ENCODE data around the gene UGT1A1.
"Not testable (repeated sequence)": the region's sequence is repeated elsewhere in the genome, so short reads cannot be mapped to it uniquely, and the experiment has no call there.

UGT1A1 gene

DNA sequence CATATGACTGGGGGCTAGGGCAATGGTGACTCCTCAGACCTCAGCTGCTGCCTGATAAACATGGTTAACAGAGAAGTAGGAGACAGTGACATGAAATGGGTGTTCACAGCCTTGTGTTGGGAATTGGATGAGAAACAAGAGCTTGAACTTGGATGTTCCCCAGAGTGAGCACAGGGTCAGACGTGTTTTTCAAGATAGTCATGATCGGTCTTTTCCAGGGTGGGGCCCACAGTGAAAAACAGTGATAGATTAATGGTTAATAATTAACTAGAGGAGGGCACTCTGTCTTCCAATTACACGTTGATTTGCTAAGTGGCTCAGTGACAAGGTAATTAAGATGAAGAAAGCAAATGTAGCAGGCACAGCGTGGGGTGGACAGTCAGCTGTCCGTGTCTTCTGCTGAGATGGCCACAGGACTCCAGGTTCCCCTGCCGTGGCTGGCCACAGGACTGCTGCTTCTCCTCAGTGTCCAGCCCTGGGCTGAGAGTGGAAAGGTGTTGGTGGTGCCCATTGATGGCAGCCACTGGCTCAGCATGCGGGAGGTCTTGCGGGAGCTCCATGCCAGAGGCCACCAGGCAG, 31.3 kb upstream of the UGT1A1 start, which contains the start of gene UGT1A3:
UGT1A3 (plus strand) TSS at position 320 of the 579 bp plus-strand sequence; CDS start at position 405, 85 bp downstream.
- FAIRE-seq, result no peak
- TF ChIP-seq, protein P1, sequence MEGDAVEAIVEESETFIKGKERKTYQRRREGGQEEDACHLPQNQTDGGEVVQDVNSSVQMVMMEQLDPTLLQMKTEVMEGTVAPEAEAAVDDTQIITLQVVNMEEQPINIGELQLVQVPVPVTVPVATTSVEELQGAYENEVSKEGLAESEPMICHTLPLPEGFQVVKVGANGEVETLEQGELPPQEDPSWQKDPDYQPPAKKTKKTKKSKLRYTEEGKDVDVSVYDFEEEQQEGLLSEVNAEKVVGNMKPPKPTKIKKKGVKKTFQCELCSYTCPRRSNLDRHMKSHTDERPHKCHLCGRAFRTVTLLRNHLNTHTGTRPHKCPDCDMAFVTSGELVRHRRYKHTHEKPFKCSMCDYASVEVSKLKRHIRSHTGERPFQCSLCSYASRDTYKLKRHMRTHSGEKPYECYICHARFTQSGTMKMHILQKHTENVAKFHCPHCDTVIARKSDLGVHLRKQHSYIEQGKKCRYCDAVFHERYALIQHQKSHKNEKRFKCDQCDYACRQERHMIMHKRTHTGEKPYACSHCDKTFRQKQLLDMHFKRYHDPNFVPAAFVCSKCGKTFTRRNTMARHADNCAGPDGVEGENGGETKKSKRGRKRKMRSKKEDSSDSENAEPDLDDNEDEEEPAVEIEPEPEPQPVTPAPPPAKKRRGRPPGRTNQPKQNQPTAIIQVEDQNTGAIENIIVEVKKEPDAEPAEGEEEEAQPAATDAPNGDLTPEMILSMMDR (IDR thresholded peaks at IDR 0.05; ENCODE audit: insufficient read depth, missing control alignments), result no peak
- no peak for DNase-seq (ENCODE audit: insufficient read length, low spot score)

DNA sequence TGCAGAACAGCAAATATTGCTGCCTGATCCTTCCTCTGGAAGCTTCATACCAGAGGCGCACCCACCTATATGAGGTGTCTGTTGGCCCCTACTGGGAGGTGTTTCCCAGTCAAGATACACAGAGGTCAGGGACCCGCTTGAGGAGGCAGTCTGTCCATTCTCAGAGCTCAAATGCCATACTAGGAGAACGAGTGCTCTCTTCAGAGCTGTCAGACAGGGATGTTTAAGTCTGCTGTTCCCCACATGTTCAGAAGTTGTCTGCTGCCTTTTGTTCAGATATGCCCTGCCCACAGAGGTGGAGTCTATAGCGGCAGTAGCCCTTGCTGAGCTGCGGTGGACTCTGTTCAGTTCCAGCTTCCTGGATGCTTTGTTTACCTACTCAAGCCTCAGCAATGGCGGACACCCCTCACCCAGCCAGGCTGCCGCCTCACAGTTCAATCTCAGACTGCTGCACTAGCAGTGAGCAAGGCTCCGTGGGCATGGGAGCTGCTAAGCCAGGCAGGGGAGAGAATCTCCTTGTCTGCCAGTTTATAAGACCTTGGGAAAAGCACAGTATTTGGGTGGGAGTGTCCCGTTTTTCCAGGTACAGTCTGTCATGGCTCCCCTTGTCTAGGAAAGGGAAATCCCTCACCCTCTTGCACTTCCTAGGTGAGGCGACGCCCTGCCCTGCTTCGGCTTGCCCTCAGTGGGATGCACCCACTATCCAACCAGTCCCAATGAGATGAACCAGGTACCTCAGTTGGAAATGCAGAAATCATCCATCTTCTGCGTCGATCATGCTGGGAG, 23.0 kb upstream of the UGT1A1 start:
- FAIRE-seq; DNase-seq (ENCODE audit: insufficient read length, low spot score): not testable (repeated sequence)

- TF ChIP-seq, protein P1 (IDR thresholded peaks at IDR 0.05; ENCODE audit: insufficient read depth, missing control alignments), result no peak
- DNase-seq (ENCODE audit: insufficient read length, low spot score) (no peak), FAIRE-seq (no peak)
Observed at GRCh38 chr2:233740870-233741269, 19.2 kb upstream of the UGT1A1 start.

DNA sequence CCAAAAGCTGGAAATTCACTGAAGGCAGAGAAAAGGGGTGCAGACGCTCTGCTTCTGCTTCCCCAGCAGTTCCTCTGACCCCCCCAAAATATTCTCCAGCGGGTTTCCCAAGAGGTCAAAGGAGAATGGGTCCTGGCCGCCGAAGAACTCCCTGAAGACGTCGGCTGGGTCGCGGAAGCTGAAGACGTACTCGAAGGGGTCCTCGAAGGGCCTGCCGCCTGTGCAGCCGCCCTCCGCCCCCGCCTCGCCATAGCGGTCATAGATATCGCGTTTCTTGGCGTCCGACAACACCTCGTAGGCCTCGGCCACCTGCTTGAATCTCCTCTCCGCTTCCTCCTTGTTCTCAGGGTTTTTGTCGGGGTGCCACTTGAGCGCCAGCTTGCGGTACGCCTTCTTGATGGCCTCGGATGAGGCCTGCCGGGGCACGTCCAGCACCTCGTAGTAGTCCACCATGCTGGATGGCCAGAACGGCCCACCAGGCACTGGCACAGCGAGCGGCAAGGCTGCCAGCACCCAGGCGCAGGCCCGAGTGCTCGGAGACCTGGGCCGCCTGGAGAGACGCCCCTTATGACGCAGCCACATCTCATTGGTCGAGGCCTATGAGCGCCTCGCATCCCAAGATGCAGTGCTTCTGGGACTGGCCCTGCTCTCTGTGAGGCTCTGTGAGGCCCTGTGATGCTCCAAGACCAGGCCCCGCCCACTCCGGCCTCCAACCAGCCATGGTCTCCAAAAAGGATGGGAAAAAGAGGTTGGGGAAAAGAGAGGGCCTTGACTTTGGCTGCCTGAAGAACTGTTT, 16.4 kb upstream of the UGT1A1 start:
- DNase-seq (ENCODE audit: insufficient read length, low spot score), result no peak
- FAIRE-seq, result no peak
- TF ChIP-seq, protein P1 (IDR thresholded peaks at IDR 0.05; ENCODE audit: insufficient read depth, missing control alignments), result no peak

DNA sequence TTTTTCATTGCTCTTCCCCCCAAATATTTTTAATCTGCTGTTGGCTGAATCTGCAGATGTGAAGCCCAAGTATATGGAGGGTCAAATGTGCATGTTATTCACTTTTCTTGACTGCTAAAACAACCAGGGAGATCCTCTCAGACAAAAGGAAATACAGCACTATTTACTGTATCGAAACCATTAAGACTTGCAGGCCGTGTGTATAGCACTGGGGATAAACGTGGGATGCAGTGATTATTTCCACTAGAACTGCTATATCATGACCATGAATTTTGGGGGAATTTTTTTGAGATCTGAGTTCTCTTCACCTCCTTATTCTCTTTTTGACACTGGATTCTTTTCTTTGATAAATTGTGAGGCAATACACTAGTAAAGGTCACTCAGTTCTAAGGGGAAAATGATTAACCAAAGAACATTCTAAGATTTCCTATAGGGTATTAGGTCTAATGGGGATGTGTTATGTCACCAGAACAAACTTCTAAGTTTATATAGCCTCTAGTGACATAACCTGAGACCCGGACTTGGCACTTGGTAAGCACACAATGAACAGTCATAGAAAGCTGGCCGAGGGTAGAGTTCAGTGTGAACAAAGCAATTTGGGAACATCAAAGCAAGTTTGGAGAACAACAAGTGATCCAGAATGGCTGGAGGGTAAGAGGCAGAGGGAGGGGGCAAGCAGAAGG, 14.9 kb upstream of the UGT1A1 start:
- TF ChIP-seq, protein P1 (IDR thresholded peaks at IDR 0.05; ENCODE audit: insufficient read depth, missing control alignments), result no peak
- FAIRE-seq (no peak), DNase-seq (ENCODE audit: insufficient read length, low spot score) (no peak)

DNA sequence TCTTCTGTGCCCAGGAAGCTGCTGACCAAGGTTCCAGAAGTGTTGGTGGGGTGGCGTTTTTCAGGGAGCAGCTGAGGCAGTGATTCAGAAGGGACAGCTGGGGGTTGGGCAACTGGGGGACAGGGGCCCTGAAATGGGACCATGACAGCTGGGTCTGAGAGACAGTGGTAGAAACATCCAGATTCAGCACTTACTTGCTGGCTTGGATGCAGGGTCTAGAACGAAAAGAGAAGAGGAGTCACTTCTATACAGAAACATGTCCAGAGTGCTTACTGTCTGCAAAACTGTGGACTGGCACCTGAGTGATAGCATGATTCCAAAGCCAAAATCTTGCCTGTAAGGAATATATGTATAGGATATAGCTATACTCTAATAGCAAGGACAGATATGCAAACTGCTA, 14.2 kb upstream of the UGT1A1 start:
- FAIRE-seq; DNase-seq (ENCODE audit: insufficient read length, low spot score): not testable (repeated sequence)

DNA sequence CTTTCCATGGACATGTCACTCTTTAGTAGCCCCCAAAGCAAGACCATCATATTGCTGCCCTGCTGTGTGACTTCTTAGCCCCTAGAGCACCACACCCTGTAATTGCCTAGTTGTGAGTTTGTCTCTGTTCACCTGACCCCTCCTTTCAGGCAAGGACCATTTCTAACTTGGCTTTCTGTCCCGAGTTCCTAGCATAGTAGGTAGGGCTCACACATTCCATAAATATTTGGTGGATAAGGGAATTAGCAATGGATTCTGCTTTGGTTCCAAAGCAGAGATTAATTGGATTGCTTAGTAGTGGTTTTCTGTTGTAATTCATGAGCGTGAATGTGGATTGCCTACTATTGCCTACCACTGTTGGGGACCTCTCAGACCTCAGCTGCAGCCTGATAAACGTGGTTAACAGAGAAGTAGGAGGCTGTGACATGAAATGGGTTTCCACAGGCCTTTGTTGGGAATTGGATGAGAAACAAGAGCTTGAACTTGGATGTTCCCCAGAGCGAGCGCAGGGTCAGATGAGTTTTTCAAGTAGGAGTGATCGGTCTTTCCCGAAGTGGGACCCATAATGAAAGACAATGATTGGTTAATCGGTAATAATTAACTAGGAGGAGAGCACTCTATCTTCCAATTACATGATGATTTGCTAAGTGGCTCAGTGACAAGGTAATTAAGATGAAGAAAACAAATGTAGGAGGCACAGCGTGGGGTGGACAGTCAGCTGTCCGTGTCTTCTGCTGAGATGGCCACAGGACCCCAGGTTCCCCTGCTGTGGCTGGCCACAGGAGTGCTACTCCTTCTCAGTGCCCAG, 13.4 kb upstream of the UGT1A1 start:
- TF ChIP-seq, protein P1 (IDR thresholded peaks at IDR 0.05; ENCODE audit: insufficient read depth, missing control alignments), result no peak
- FAIRE-seq (no peak), DNase-seq (ENCODE audit: insufficient read length, low spot score) (no peak)
